Inflammatory macrophage treated with lipopolysaccharide for 4 hours (primary cell): ENCODE results near the gene WSB2.

ENCODE experiments used
- DNase-seq: peaks from one replicate; pipeline ENCODE4 v3.0.0-alpha.2; 2020

WSB2 gene

GRCh38 chr12:118061873-118062843 lies 1.2 kb upstream of the WSB2 start:
- peak; percentile 64 for DNase-seq

- peak; percentile 67 for DNase-seq
These were observed 523 bp downstream of the WSB2 start for GRCh38 chr12:118060301-118061010.

GRCh38 chr12:118059341-118060191 lies 1.4 kb downstream of the WSB2 start:
- peak; percentile 84 for DNase-seq

- no peak for DNase-seq
These were observed 2.1 kb downstream of the WSB2 start for GRCh38 chr12:118058881-118059280.

GRCh38 chr12:118058227-118058626 lies 2.8 kb downstream of the WSB2 start:
- no peak for DNase-seq

GRCh38 chr12:118055865-118056773 lies 4.9 kb downstream of the WSB2 start:
- DNase-seq = no peak

GRCh38 chr12:118055144-118055557 lies 5.8 kb downstream of the WSB2 start:
- peak; percentile 67 for DNase-seq

- DNase-seq = no peak
These were observed 7.7 kb downstream of the WSB2 start for GRCh38 chr12:118053071-118053985.

- peak; percentile 57 for DNase-seq
These were observed 8.5 kb downstream of the WSB2 start for GRCh38 chr12:118052324-118053070.

- DNase-seq = no peak
These were observed 9.7 kb downstream of the WSB2 start for GRCh38 chr12:118050972-118051910.

GRCh38 chr12:118046430-118046829 lies 14.5 kb downstream of the WSB2 start:
- no peak for DNase-seq

- no peak for DNase-seq
These were observed 16.4 kb downstream of the WSB2 start for GRCh38 chr12:118044577-118044976.

GRCh38 chr12:118044075-118044474 lies 16.9 kb downstream of the WSB2 start:
- no peak for DNase-seq

GRCh38 chr12:118042091-118042490 lies 18.9 kb downstream of the WSB2 start:
- DNase-seq = no peak

- DNase-seq = no peak
These were observed 22.8 kb downstream of the WSB2 start for GRCh38 chr12:118038137-118038536.

- no peak for DNase-seq
These were observed 24.1 kb downstream of the WSB2 start for GRCh38 chr12:118036672-118037411.

- DNase-seq = no peak
These were observed 25.6 kb downstream of the WSB2 start for GRCh38 chr12:118035190-118036041.
